HepG2 (cell line): ENCODE measurements around the gene GDPD5. TPM values are rescaled to one million over a fixed set of nuclear protein-coding genes. Genes with fewer than 3 reads are reported as not detected.

ENCODE experiments used
- ARNTL ChIP-seq: sonication (generic); formaldehyde crosslinking; IDR thresholded peaks from 2 replicates; pipeline ENCODE4 v1.4.0; 2020; ENCODE audit warnings: mild to moderate bottlenecking, missing genetic modification reagents
- ASH2L ChIP-seq: fragments of 300-600, 200-600 bp; sonication (generic); IDR thresholded peaks from 2 replicates; pipeline ENCODE4 v1.7.0; 2017; ENCODE audit warnings: low read depth, mild to moderate bottlenecking, moderate library complexity, mixed read lengths, low read length; ENCODE audit not compliant: insufficient read length
- CBX2 ChIP-seq, 2 experiments: fragments of 200-600 bp in 1 of 2; sonication (generic); formaldehyde crosslinking in 1 of 2; IDR thresholded peaks; 2 replicates each; pipeline versions ENCODE4 v1.7.0 to v1.8.1; 2018 to 2022; ENCODE audit warnings: low read depth in 2 of 2, low read length in 1 of 2, mild to moderate bottlenecking in 1 of 2, missing genetic modification reagents in 1 of 2
- CBX5 ChIP-seq: sonication (generic); formaldehyde crosslinking; IDR thresholded peaks from 2 replicates; pipeline ENCODE4 v1.4.0; 2020; ENCODE audit warnings: missing genetic modification reagents, borderline replicate concordance
- FOXC1 ChIP-seq: sonication (generic); formaldehyde crosslinking; IDR thresholded peaks from 2 replicates; pipeline ENCODE4 v1.8.0; 2022; ENCODE audit warnings: mild to moderate bottlenecking, missing genetic modification reagents, borderline replicate concordance
- HNRNPL ChIP-seq: fragments of 200-400 bp; formaldehyde crosslinking; IDR thresholded peaks from 2 replicates; pipeline ENCODE4 v1.6.1; 2017; ENCODE audit warnings: mild to moderate bottlenecking, low read depth, low read length
- KDM4B ChIP-seq: sonication (generic); formaldehyde crosslinking; IDR thresholded peaks from 2 replicates; pipeline ENCODE4 v1.4.0; 2020; ENCODE audit warnings: missing genetic modification reagents
- KLF11 ChIP-seq: IDR thresholded peaks from 2 replicates; pipeline ENCODE4 v1.6.1; 2016; ENCODE audit warnings: missing compliant biosample characterization
- KMT2A ChIP-seq: sonication (generic); formaldehyde crosslinking; IDR thresholded peaks from 2 replicates; pipeline ENCODE4 v1.4.0; 2020; ENCODE audit warnings: missing genetic modification reagents
- MATR3 ChIP-seq: sonication (generic); formaldehyde crosslinking; IDR thresholded peaks from 2 replicates; pipeline ENCODE4 v1.4.0; 2020; ENCODE audit warnings: missing genetic modification reagents
- MAZ ChIP-seq, 2 experiments: sonication (generic) in 1 of 2; formaldehyde crosslinking in 1 of 2; IDR thresholded peaks; 2 replicates each; pipeline versions ENCODE4 v1.5.0 to v1.6.1; 2012 to 2020; ENCODE audit warnings: low read depth in 2 of 2, mild to moderate bottlenecking in 2 of 2, borderline replicate concordance in 1 of 2, improper control_type of control experiment in 1 of 2, low read length in 1 of 2, missing genetic modification reagents in 1 of 2, moderate library complexity in 1 of 2
- NCOR1 ChIP-seq: fragments of 200-600 bp; sonication (generic); IDR thresholded peaks from 2 replicates; pipeline ENCODE4 v1.7.0; 2017; ENCODE audit warnings: antibody characterized with exemption, low read length, borderline replicate concordance
- NFIB ChIP-seq: sonication (generic); formaldehyde crosslinking; IDR thresholded peaks from 2 replicates; pipeline ENCODE4 v1.9.0; 2021; ENCODE audit warnings: missing genetic modification reagents, mild to moderate bottlenecking, borderline replicate concordance
- PPARG ChIP-seq: conservative IDR thresholded peaks from 2 replicates; pipeline ENCODE4 v1.6.1; 2016; ENCODE audit warnings: missing biosample characterization, missing genetic modification reagents
- RORA ChIP-seq: sonication (generic); formaldehyde crosslinking; IDR thresholded peaks from 2 replicates; pipeline ENCODE4 v1.5.0; 2020; ENCODE audit warnings: mild to moderate bottlenecking, missing genetic modification reagents, moderate library complexity
- SIX4 ChIP-seq: sonication (generic); formaldehyde crosslinking; IDR thresholded peaks from 2 replicates; pipeline ENCODE4 v1.4.0; 2020; ENCODE audit warnings: missing genetic modification reagents
- ZBTB3 ChIP-seq: sonication (generic); formaldehyde crosslinking; IDR thresholded peaks from 2 replicates; pipeline ENCODE4 v1.4.0; 2020; ENCODE audit warnings: low read depth, mild to moderate bottlenecking, moderate library complexity, missing genetic modification reagents, borderline replicate concordance
- ZNF180 ChIP-seq: sonication (generic); formaldehyde crosslinking; IDR thresholded peaks from 2 replicates; pipeline ENCODE4 v1.4.0; 2020; ENCODE audit warnings: low read depth, missing genetic modification reagents, borderline replicate concordance
- ZNF543 ChIP-seq: sonication (generic); formaldehyde crosslinking; IDR thresholded peaks from 2 replicates; pipeline ENCODE4 v1.4.0; 2020; ENCODE audit warnings: mild to moderate bottlenecking, missing genetic modification reagents
- ZNF605 ChIP-seq: sonication (generic); formaldehyde crosslinking; IDR thresholded peaks from 2 replicates; pipeline ENCODE4 v1.8.0; 2022; ENCODE audit warnings: mild to moderate bottlenecking, missing genetic modification reagents
- ZNF615 ChIP-seq: sonication (generic); formaldehyde crosslinking; IDR thresholded peaks from 2 replicates; pipeline ENCODE4 v1.5.0; 2020; ENCODE audit warnings: mild to moderate bottlenecking, missing genetic modification reagents, borderline replicate concordance
- ZNF713 ChIP-seq: sonication (generic); formaldehyde crosslinking; IDR thresholded peaks from 2 replicates; pipeline ENCODE4 v1.4.0; 2020; ENCODE audit warnings: mild to moderate bottlenecking, missing genetic modification reagents
- ZNF766 ChIP-seq: sonication (generic); formaldehyde crosslinking; IDR thresholded peaks from 2 replicates; pipeline ENCODE4 v1.5.0; 2020; ENCODE audit warnings: missing genetic modification reagents, borderline replicate concordance
- ZNF883 ChIP-seq: sonication (generic); formaldehyde crosslinking; IDR thresholded peaks from 2 replicates; pipeline ENCODE4 v1.5.1; 2020; ENCODE audit warnings: mild to moderate bottlenecking, missing genetic modification reagents; ENCODE audit errors: not compliant biosample characterization
- polyA plus RNA-seq, 8 experiments: library from polyadenylated mRNA; depleted of rRNA in 3 of 8; stranded (reverse) in 7 of 8; unstranded in 1 of 8; fragments of >200 nt; fragmentation: Illumina TruSeq in 4 of 8; extraction: Trizol in 4 of 8; gene quantifications; 2 replicates each; pipeline versions ENCODE4 v1.2.1 to v1.2.3, GENCODE V29; 2011 to 2016; ENCODE audit warnings: low read depth in 4 of 8, missing spikeins in 1 of 8, mixed read lengths in 1 of 8; ENCODE audit not compliant: insufficient read depth in 1 of 8
- total RNA-seq, 5 experiments: library from RNA; depleted of rRNA; stranded (reverse); fragments of >200 nt; fragmentation: Illumina TruSeq; extraction: Trizol; gene quantifications; 2 replicates each; pipeline ENCODE4 v1.2.3, GENCODE V29; 2016; ENCODE audit warnings: low read depth in 1 of 5
- TF ChIP-seq, protein P1 (sequence below): sonication (generic); formaldehyde crosslinking; IDR thresholded peaks from 2 replicates; pipeline ENCODE4 v1.5.0; 2020; ENCODE audit warnings: missing genetic modification reagents, mild to moderate bottlenecking, borderline replicate concordance
- TF ChIP-seq, protein P2 (sequence below): sonication (generic); formaldehyde crosslinking; IDR thresholded peaks from 2 replicates; pipeline ENCODE4 v1.4.0; 2020; ENCODE audit warnings: missing genetic modification reagents, mild to moderate bottlenecking, borderline replicate concordance

The GDPD5 gene
- total and polyA plus RNA-seq, 2 of the 13 experiments (the other 11 are each of a cell fraction or from before 2014, with no cell fraction given) = 55.0 to 67.5 TPM

DNA sequence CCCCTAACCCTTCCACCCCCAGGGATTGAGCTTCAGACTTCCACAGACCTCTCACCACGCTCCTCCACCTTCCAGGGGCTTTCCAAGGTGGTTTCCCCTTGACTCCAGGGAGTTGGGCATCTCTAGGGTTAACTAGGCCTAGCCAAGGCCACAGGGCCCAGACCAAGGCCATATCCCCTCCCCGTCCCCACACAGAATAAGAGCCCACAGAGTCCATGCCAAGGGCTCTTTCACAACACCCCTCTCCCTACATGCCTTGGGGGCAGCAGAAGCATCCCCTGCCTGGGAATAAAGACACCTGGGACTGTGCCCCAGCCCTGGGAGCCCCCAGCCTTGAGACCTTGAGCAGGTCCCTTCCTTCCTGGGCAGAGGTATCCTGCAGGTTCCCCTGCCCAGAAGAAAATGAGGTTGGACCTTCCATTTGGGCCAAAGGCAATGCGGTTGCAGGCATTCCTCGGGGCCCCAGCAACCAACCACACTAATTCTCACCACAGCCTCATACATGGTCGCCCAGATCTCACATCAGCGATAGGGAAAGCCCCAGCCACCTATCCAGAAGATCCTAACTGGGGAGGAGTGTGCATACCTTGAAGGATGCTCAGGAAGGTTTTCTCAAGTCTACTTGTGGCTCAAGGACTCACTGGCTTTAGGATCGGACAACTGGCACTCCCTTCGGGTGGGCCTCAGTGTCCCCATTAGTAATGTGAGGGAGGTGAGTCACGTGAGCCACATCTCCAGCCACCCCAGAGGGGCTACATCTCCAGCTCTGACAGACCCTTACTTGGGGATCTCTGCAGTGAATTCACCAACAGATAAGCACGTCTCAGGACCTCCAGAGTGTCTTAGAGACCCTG, 1.7 kb downstream of the GDPD5 start (continued):
- TF ChIP-seq MAZ (IDR thresholded peaks at IDR 0.05; ENCODE audit: borderline replicate concordance, low read depth, low read length) (no peak; the same call in 1 of the 2 replicates), MAZ (CRISPR knock-in tag; IDR thresholded peaks at IDR 0.05; ENCODE audit: low read depth) (peak; percentile 75; the same call in 1 of the 2 replicates), ZNF766 (no peak), ASH2L (no peak), FOXC1 (no peak), PPARG (CRISPR knock-in tag) (no peak), HNRNPL (no peak), SIX4 (CRISPR knock-in tag) (no peak), CBX2 (IDR thresholded peaks at IDR 0.05; ENCODE audit: low read depth, low read length) (no peak), CBX2 (CRISPR knock-in tag; IDR thresholded peaks at IDR 0.05; ENCODE audit: low read depth) (no peak), ZNF883 (CRISPR knock-in tag) (no peak), NCOR1 (peak; percentile 23; the same call in 1 of the 2 replicates), NFIB (CRISPR knock-in tag) (no peak), ZBTB3 (no peak), ZNF713 (CRISPR knock-in tag) (no peak), ZNF605 (no peak), ARNTL (peak; percentile 19; the same call in 1 of the 2 replicates), MATR3 (CRISPR knock-in tag) (no peak), KMT2A (CRISPR knock-in tag) (peak; percentile 69), KLF11 (CRISPR knock-in tag) (no peak), ZNF543 (peak; percentile 23; the same call in 1 of the 2 replicates), ZNF615 (no peak), ZNF180 (CRISPR knock-in tag) (no peak), RORA (CRISPR knock-in tag) (no peak), CBX5 (no peak), KDM4B (CRISPR knock-in tag) (no peak; the same call in none of the 2 replicates)
- TF ChIP-seq, protein P1, sequence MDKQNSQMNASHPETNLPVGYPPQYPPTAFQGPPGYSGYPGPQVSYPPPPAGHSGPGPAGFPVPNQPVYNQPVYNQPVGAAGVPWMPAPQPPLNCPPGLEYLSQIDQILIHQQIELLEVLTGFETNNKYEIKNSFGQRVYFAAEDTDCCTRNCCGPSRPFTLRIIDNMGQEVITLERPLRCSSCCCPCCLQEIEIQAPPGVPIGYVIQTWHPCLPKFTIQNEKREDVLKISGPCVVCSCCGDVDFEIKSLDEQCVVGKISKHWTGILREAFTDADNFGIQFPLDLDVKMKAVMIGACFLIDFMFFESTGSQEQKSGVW = no peak
- TF ChIP-seq, protein P2, sequence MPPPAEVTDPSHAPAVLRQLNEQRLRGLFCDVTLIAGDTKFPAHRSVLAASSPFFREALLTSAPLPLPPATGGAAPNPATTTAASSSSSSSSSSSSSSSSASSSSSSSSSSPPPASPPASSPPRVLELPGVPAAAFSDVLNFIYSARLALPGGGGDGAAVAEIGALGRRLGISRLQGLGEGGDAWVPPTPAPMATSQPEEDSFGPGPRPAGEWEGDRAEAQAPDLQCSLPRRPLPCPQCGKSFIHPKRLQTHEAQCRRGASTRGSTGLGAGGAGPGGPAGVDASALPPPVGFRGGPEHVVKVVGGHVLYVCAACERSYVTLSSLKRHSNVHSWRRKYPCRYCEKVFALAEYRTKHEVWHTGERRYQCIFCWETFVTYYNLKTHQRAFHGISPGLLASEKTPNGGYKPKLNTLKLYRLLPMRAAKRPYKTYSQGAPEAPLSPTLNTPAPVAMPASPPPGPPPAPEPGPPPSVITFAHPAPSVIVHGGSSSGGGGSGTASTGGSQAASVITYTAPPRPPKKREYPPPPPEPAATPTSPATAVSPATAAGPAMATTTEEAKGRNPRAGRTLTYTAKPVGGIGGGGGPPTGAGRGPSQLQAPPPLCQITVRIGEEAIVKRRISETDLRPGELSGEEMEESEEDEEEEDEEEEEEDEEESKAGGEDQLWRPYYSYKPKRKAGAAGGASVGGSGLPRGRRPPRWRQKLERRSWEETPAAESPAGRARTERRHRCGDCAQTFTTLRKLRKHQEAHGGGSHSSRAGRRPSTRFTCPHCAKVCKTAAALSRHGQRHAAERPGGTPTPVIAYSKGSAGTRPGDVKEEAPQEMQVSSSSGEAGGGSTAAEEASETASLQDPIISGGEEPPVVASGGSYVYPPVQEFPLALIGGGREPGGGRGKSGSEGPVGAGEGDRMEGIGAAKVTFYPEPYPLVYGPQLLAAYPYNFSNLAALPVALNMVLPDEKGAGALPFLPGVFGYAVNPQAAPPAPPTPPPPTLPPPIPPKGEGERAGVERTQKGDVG (CRISPR knock-in tag) = no peak
